T-helper 9 cell (primary cell): Measurements from ENCODE around the gene TACR1.

Experiments used
- DNase-seq: peaks from one replicate; pipeline ENCODE4 v3.0.0-alpha.2; 2020

Gene TACR1

GRCh38 chr2:75010571-75010970 is 188.7 kb downstream of the TACR1 start:
- no peak for DNase-seq

- no peak for DNase-seq
Measured at GRCh38 chr2:75007819-75008218, 191.5 kb downstream of the TACR1 start.

- no peak for DNase-seq
Measured at GRCh38 chr2:75007061-75007460, 192.3 kb downstream of the TACR1 start.

GRCh38 chr2:75006041-75006440 is 193.3 kb downstream of the TACR1 start:
- no peak for DNase-seq

GRCh38 chr2:75003773-75004172 is 195.5 kb downstream of the TACR1 start:
- no peak for DNase-seq

- DNase-seq: no peak
Measured at GRCh38 chr2:75003276-75003675, 196.0 kb downstream of the TACR1 start.

- no peak for DNase-seq
Measured at GRCh38 chr2:75002007-75002406, 197.3 kb downstream of the TACR1 start.

- DNase-seq: no peak
Measured at GRCh38 chr2:74999468-74999867, 199.9 kb downstream of the TACR1 start.
